Measurements from ENCODE around the gene UBAP2. TPM values are rescaled to one million over a fixed set of nuclear protein-coding genes. Genes with fewer than 3 reads are reported as not detected.

The UBAP2 gene
- total and polyA plus RNA-seq, 2 donors = 17.2 to 31.9 TPM

DNA sequence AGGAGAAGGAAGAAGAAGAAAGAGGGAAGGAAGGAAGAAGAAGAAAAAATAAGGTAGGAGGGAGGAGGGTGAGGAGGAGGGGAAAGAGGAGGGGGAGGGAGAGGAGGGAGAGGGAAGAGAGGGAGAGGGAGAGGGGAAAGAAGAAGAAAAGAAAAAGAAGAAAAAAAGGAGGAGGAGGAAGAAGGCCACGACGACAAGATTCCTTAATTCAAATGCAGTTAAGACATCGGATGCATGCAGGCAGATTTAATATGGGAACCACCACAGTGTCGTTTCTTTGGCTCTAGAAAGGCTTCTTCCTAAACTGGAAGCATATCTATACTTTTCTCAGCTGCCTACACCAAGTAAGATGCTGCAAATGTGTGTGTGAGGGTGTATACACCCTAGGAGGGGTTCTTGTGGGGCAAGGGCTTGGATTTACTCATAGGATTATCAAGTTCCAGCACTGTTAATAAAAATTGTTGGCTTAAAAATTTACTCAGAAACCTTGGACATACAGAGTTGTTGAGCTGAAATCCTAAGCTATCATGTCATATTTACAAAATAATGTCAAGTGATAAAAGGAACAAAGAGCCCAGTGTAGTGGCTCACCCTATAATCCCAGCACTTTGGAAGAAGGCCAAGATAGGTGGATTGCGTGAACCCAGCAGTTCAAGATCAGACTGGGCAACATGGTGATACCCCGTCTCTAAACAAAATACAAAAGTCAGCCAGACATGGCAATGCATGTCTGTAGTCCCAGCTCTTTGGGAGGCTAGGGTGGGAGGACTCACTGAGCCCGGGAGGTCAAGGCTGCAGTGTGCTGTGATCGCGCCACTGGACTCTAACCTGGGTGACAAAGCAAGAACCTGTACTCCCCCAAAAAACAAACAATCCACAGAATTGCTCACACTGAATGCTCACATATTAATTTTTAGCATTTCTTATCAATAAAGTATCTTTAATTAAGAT is 108.5 kb downstream of the UBAP2 start:
- no peak for DNase-seq (ENCODE audit: low read depth in 6 of 9, low spot score in 9 of 9)
- no peaks in the 10 kb centered on the region for H3K27me3 ChIP-seq (ENCODE audit: control insufficient read depth in 2 of 2, insufficient read depth in 1 of 2, low read length in 1 of 2)
- peaks cover 46 to 75% of the 10 kb centered on the region in 2 donors for H3K36me3 ChIP-seq (ENCODE audit: control insufficient read depth in 2 of 2, insufficient read depth in 2 of 2, low read length in 1 of 2)
- no peak overlapping the region for H3K4me3 ChIP-seq (ENCODE audit: low read length in 2 of 2)
- H3K27ac ChIP-seq (ENCODE audit: low read depth in 1 of 2, low read length in 1 of 2) = no peak overlapping the region
- WGBS = 85% methylated on average over 9 of the region's 9 CpGs
- no peaks in the 10 kb centered on the region for H3K4me1 ChIP-seq (ENCODE audit: control insufficient read depth in 2 of 2, insufficient read depth in 2 of 2, low read length in 2 of 2)
- no peaks in the 10 kb centered on the region for H3K9me3 ChIP-seq (ENCODE audit: control insufficient read depth in 2 of 2, insufficient read depth in 1 of 2, low read length in 1 of 2)

- WGBS = 97% methylated on average over 5 of the region's 5 CpGs
- H3K9me3 ChIP-seq (ENCODE audit: control insufficient read depth in 2 of 2, insufficient read depth in 1 of 2, low read length in 1 of 2) = no peaks in the 10 kb centered on the region
- H3K36me3 ChIP-seq (ENCODE audit: control insufficient read depth in 2 of 2, insufficient read depth in 2 of 2, low read length in 1 of 2) = peaks cover 61 to 85% of the 10 kb centered on the region in 2 donors
- no peak overlapping the region for H3K4me3 ChIP-seq (ENCODE audit: low read length in 2 of 2)
- no peak overlapping the region for H3K27ac ChIP-seq (ENCODE audit: low read depth in 1 of 2, low read length in 1 of 2)
- no peaks in the 10 kb centered on the region for H3K4me1 ChIP-seq (ENCODE audit: control insufficient read depth in 2 of 2, insufficient read depth in 2 of 2, low read length in 2 of 2)
- H3K27me3 ChIP-seq (ENCODE audit: control insufficient read depth in 2 of 2, insufficient read depth in 1 of 2, low read length in 1 of 2) = no peaks in the 10 kb centered on the region
- no peak for DNase-seq (ENCODE audit: low read depth in 6 of 9, low spot score in 9 of 9)
Measured at GRCh38 chr9:33934188-33934878, 114.4 kb downstream of the UBAP2 start.

- Histone ChIP-seq H3K27ac (ENCODE audit: low read depth in 1 of 2, low read length in 1 of 2) (no peak overlapping the region), H3K4me1 (ENCODE audit: control insufficient read depth in 2 of 2, insufficient read depth in 2 of 2, low read length in 2 of 2) (no peaks in the 10 kb centered on the region), H3K4me3 (ENCODE audit: low read length in 2 of 2) (no peak overlapping the region), H3K27me3 (ENCODE audit: control insufficient read depth in 2 of 2, insufficient read depth in 1 of 2, low read length in 1 of 2) (no peaks in the 10 kb centered on the region), H3K36me3 (ENCODE audit: control insufficient read depth in 2 of 2, insufficient read depth in 2 of 2, low read length in 1 of 2) (peaks cover 69 to 92% of the 10 kb centered on the region in 2 donors), H3K9me3 (ENCODE audit: control insufficient read depth in 2 of 2, insufficient read depth in 1 of 2, low read length in 1 of 2) (no peaks in the 10 kb centered on the region)
- DNase-seq (ENCODE audit: low read depth in 6 of 9, low spot score in 9 of 9) = no peak
- WGBS = 92% methylated on average over 20 of the region's 20 CpGs
Measured at GRCh38 chr9:33932078-33932807, 116.4 kb downstream of the UBAP2 start.

GRCh38 chr9:33931326-33931725 is 117.4 kb downstream of the UBAP2 start:
- WGBS = 98% methylated on average over 3 of the region's 3 CpGs
- Histone ChIP-seq H3K27me3 (ENCODE audit: control insufficient read depth in 2 of 2, insufficient read depth in 1 of 2, low read length in 1 of 2) (no peaks in the 10 kb centered on the region), H3K36me3 (ENCODE audit: control insufficient read depth in 2 of 2, insufficient read depth in 2 of 2, low read length in 1 of 2) (peaks cover 75 to 93% of the 10 kb centered on the region in 2 donors)

GRCh38 chr9:33927694-33928093 is 121.0 kb downstream of the UBAP2 start:
- H3K27ac ChIP-seq (ENCODE audit: low read depth in 1 of 2, low read length in 1 of 2) = no peak overlapping the region

More at GRCh38 chr9:33931326-33931725, 117.4 kb downstream of the UBAP2 start:
- H3K27ac ChIP-seq (ENCODE audit: low read depth in 1 of 2, low read length in 1 of 2) = no peak overlapping the region
- DNase-seq (ENCODE audit: low read depth in 6 of 9, low spot score in 9 of 9) = no peak
- no peak overlapping the region for H3K4me3 ChIP-seq (ENCODE audit: low read length in 2 of 2)
- H3K9me3 ChIP-seq (ENCODE audit: control insufficient read depth in 2 of 2, insufficient read depth in 1 of 2, low read length in 1 of 2) = no peaks in the 10 kb centered on the region
- H3K4me1 ChIP-seq (ENCODE audit: control insufficient read depth in 2 of 2, insufficient read depth in 2 of 2, low read length in 2 of 2) = no peaks in the 10 kb centered on the region

DNA sequence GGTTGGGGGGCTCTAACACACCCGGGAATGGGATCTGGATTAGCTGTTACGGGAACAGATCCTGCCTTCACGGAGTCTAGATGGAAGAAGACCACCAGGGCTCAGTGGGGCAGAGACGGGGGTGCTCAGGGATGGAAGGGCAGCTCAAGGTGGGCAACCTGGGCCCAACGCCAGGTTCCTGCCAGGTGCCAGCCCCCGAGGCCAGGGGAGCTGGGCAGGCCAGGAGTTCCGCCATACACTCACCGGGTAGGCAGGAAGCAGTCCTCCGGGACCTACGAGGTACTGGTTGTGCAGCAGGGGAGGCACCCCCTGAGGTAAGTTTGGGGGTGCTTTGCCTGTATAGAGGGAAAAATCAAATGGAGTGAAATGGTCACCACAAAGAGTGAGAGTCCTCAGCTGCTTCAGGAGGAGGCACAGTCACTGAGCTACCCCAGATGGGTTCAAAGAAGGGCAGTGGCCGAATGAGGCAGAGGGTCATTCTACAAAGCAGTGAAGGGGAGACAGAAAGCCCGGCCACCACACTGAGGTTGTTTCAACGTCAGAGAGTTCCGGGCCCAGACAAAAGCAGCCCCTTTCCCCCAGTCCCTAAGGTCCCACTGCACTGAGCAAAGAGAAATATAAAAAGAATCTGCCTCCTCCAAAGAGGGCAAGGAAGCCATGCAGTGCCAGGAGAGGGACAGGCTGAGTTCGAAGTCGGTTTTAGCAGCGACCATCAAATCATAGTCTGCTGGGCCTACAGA is 121.8 kb downstream of the UBAP2 start:
- Histone ChIP-seq H3K9me3 (ENCODE audit: control insufficient read depth in 2 of 2, insufficient read depth in 1 of 2, low read length in 1 of 2) (no peaks in the 10 kb centered on the region), H3K27me3 (ENCODE audit: control insufficient read depth in 2 of 2, insufficient read depth in 1 of 2, low read length in 1 of 2) (no peaks in the 10 kb centered on the region), H3K36me3 (ENCODE audit: control insufficient read depth in 2 of 2, insufficient read depth in 2 of 2, low read length in 1 of 2) (peaks cover 81 to 94% of the 10 kb centered on the region in 2 donors), H3K4me3 (ENCODE audit: low read length in 2 of 2) (no peak overlapping the region), H3K4me1 (ENCODE audit: control insufficient read depth in 2 of 2, insufficient read depth in 2 of 2, low read length in 2 of 2) (no peaks in the 10 kb centered on the region), H3K27ac (ENCODE audit: low read depth in 1 of 2, low read length in 1 of 2) (no peak overlapping the region)
- DNase-seq (ENCODE audit: low read depth in 6 of 9, low spot score in 9 of 9) = no peak
- 97% methylated on average over 17 of the region's 17 CpGs for WGBS

More at GRCh38 chr9:33927694-33928093, 121.0 kb downstream of the UBAP2 start:
- no peak overlapping the region for H3K4me3 ChIP-seq (ENCODE audit: low read length in 2 of 2)
- peaks cover 81 to 94% of the 10 kb centered on the region in 2 donors for H3K36me3 ChIP-seq (ENCODE audit: control insufficient read depth in 2 of 2, insufficient read depth in 2 of 2, low read length in 1 of 2)
- 96% methylated on average over 15 of the region's 15 CpGs for WGBS
- H3K27me3 ChIP-seq (ENCODE audit: control insufficient read depth in 2 of 2, insufficient read depth in 1 of 2, low read length in 1 of 2) = no peaks in the 10 kb centered on the region
- no peaks in the 10 kb centered on the region for H3K4me1 ChIP-seq (ENCODE audit: control insufficient read depth in 2 of 2, insufficient read depth in 2 of 2, low read length in 2 of 2)
- DNase-seq (ENCODE audit: low read depth in 6 of 9, low spot score in 9 of 9) = no peak
- H3K9me3 ChIP-seq (ENCODE audit: control insufficient read depth in 2 of 2, insufficient read depth in 1 of 2, low read length in 1 of 2) = no peaks in the 10 kb centered on the region

GRCh38 chr9:33924978-33925797 is 123.5 kb downstream of the UBAP2 start:
- no peaks in the 10 kb centered on the region for H3K27me3 ChIP-seq (ENCODE audit: control insufficient read depth in 2 of 2, insufficient read depth in 1 of 2, low read length in 1 of 2)
- H3K4me1 ChIP-seq (ENCODE audit: control insufficient read depth in 2 of 2, insufficient read depth in 2 of 2, low read length in 2 of 2) = no peaks in the 10 kb centered on the region
- no peak overlapping the region for H3K4me3 ChIP-seq (ENCODE audit: low read length in 2 of 2)
- H3K27ac ChIP-seq (ENCODE audit: low read depth in 1 of 2, low read length in 1 of 2) = no peak overlapping the region
- WGBS = 94% methylated on average over 17 of the region's 17 CpGs
- peak in 8 of 9 donors; percentile 4 to 60 (median 24) for DNase-seq (ENCODE audit: low read depth in 6 of 9, low spot score in 9 of 9)
- no peaks in the 10 kb centered on the region for H3K9me3 ChIP-seq (ENCODE audit: control insufficient read depth in 2 of 2, insufficient read depth in 1 of 2, low read length in 1 of 2)
- peaks cover 84 to 96% of the 10 kb centered on the region in 2 donors for H3K36me3 ChIP-seq (ENCODE audit: control insufficient read depth in 2 of 2, insufficient read depth in 2 of 2, low read length in 1 of 2)

Data from thymus (tissue), 11 donors.